Tibial nerve (tissue), 4 donors: ENCODE data around the gene PDE6D. TPM values are rescaled to one million over a fixed set of nuclear protein-coding genes. Genes with fewer than 3 reads are reported as not detected.

Experiments
- DNase-seq, 2 donors: peaks; one replicate each; pipeline ENCODE4 v3.0.0-alpha.2; 2019; ENCODE audit warnings: low spot score in 2 of 2
- H3K27ac ChIP-seq, 4 donors: fragments of 200-600 bp; sonication (generic) in 3 of 4; one replicate each; pipeline ENCODE4 v1.5.1; 2017 to 2019; ENCODE audit warnings: mild to moderate bottlenecking in 1 of 4
- H3K27me3 ChIP-seq, 2 donors: fragments of 200-600 bp; sonication (generic) in 1 of 2; one replicate each; pipeline versions ENCODE4 v1.5.1 to v1.6.0; 2017 to 2019
- H3K36me3 ChIP-seq, 3 donors: fragments of 200-600 bp; sonication (generic); one replicate each; pipeline ENCODE4 v1.5.1; 2018 to 2019
- H3K4me1 ChIP-seq, 4 donors: fragments of 200-600 bp; sonication (generic) in 3 of 4; one replicate each; pipeline ENCODE4 v1.5.1; 2017 to 2019
- H3K4me3 ChIP-seq, 4 donors: fragments of 200-600 bp; sonication (generic) in 3 of 4; one replicate each; pipeline ENCODE4 v1.5.1; 2017 to 2019; ENCODE audit warnings: mild to moderate bottlenecking in 1 of 4, moderate library complexity in 1 of 4
- H3K9me3 ChIP-seq, 4 donors: fragments of 200-600 bp; sonication (generic) in 3 of 4; one replicate each; pipeline ENCODE4 v1.5.1; 2017 to 2019
- CTCF ChIP-seq, 5 experiments: fragments of 200-600 bp in 3 of 5; fragments of 450-650 bp in 2 of 5; sonication (generic) in 3 of 5; IDR thresholded peaks; one replicate each; pipeline ENCODE4 v1.5.1; 2016 to 2019; ENCODE audit warnings: antibody characterized with exemption in 5 of 5, mild to moderate bottlenecking in 3 of 5, moderate library complexity in 2 of 5
- EP300 ChIP-seq, 2 donors: sonication (generic); formaldehyde crosslinking; IDR thresholded peaks; one replicate each; pipeline ENCODE4 v1.6.1; 2017; ENCODE audit warnings: antibody characterized with exemption in 2 of 2, mild to moderate bottlenecking in 1 of 2
- POLR2A ChIP-seq, 2 donors: fragments of 450-650 bp; IDR thresholded peaks; one replicate each; pipeline ENCODE4 v1.6.1; 2017; ENCODE audit warnings: antibody characterized with exemption in 2 of 2, mild to moderate bottlenecking in 2 of 2, moderate library complexity in 2 of 2
- WGBS, 2 donors: methylation state at CpG; one replicate each; pipeline ENCODE4 v1.1.5; 2018; 5-methylcytosine and 5-hydroxymethylcytosine counted together
- total RNA-seq, 4 donors: library from RNA; depleted of rRNA; stranded (reverse); fragments of >200 nt; gene quantifications; one replicate each; pipeline ENCODE4 v1.1.0, GENCODE V29; 2016

Gene PDE6D
- total RNA-seq, 4 donors from 2014 or later, result 18.6 to 30.8 (median 26.6) TPM

GRCh38 chr2:231691251-231691772 lies 89.8 kb downstream of the PDE6D start:
- H3K27ac ChIP-seq, result no peak overlapping the region
- peaks cover 0 to 28% (median 0%) of the 10 kb centered on the region in 4 donors for H3K4me1 ChIP-seq
- no peak for DNase-seq
- H3K27me3 ChIP-seq, result no peaks in the 10 kb centered on the region
- no peaks in the 10 kb centered on the region for H3K36me3 ChIP-seq
- 43 to 53% methylated on average over 9 of the region's 9 CpGs for WGBS, 2 donors
- H3K9me3 ChIP-seq, result no peaks in the 10 kb centered on the region
- TF ChIP-seq EP300 (IDR thresholded peaks at IDR 0.05) (no peak), CTCF (IDR thresholded peaks at IDR 0.05) (no peak)
- no peak overlapping the region for H3K4me3 ChIP-seq

GRCh38 chr2:231689124-231689893 lies 91.8 kb downstream of the PDE6D start:
- H3K27me3 ChIP-seq, result no peaks in the 10 kb centered on the region
- TF ChIP-seq EP300 (IDR thresholded peaks at IDR 0.05) (no peak), POLR2A (IDR thresholded peaks at IDR 0.05) (no peak), CTCF (IDR thresholded peaks at IDR 0.05) (no peak)
- no peaks in the 10 kb centered on the region for H3K36me3 ChIP-seq
- no peaks in the 10 kb centered on the region for H3K9me3 ChIP-seq
- peaks cover 0 to 18% (median 0%) of the 10 kb centered on the region in 4 donors for H3K4me1 ChIP-seq
- H3K4me3 ChIP-seq, result no peak overlapping the region
- 69 to 81% methylated on average over 12 to 15 of the region's 15 CpGs for WGBS, 2 donors
- no peak overlapping the region for H3K27ac ChIP-seq
- no peak for DNase-seq

GRCh38 chr2:231688719-231689118 lies 92.4 kb downstream of the PDE6D start:
- 74 to 80% methylated on average over 7 to 17 of the region's 17 CpGs for WGBS, 2 donors
- Histone ChIP-seq H3K9me3 (no peaks in the 10 kb centered on the region), H3K4me3 (no peak overlapping the region), H3K4me1 (peaks cover 0 to 18% (median 0%) of the 10 kb centered on the region in 4 donors), H3K27me3 (no peaks in the 10 kb centered on the region), H3K36me3 (no peaks in the 10 kb centered on the region), H3K27ac (no peak overlapping the region)
- TF ChIP-seq POLR2A (IDR thresholded peaks at IDR 0.05), result no peak
- no peak for TF ChIP-seq EP300 (IDR thresholded peaks at IDR 0.05)
- no peak for TF ChIP-seq CTCF (IDR thresholded peaks at IDR 0.05)
- DNase-seq, result no peak

- peaks cover 0 to 18% (median 0%) of the 10 kb centered on the region in 4 donors for H3K4me1 ChIP-seq
- H3K36me3 ChIP-seq, result no peaks in the 10 kb centered on the region
- 89 to 96% methylated on average over 4 of the region's 4 CpGs for WGBS, 2 donors
- H3K27ac ChIP-seq, result no peak overlapping the region
- no peak for DNase-seq
- H3K27me3 ChIP-seq, result no peaks in the 10 kb centered on the region
- no peak for TF ChIP-seq CTCF (IDR thresholded peaks at IDR 0.05)
- TF ChIP-seq EP300 (IDR thresholded peaks at IDR 0.05), result no peak
- TF ChIP-seq POLR2A (IDR thresholded peaks at IDR 0.05), result no peak
- no peaks in the 10 kb centered on the region for H3K9me3 ChIP-seq
- H3K4me3 ChIP-seq, result no peak overlapping the region
Observed at GRCh38 chr2:231687961-231688360, 93.1 kb downstream of the PDE6D start.

GRCh38 chr2:231687133-231687852 lies 93.8 kb downstream of the PDE6D start:
- Histone ChIP-seq H3K27ac (peak overlapping the region in 1 of 4 donors; percentile 3), H3K36me3 (no peaks in the 10 kb centered on the region), H3K4me3 (no peak overlapping the region), H3K27me3 (no peaks in the 10 kb centered on the region), H3K4me1 (peaks cover 0 to 24% (median 0%) of the 10 kb centered on the region in 4 donors), H3K9me3 (no peaks in the 10 kb centered on the region)
- TF ChIP-seq CTCF (IDR thresholded peaks at IDR 0.05) (peak; percentile 48 to 69 (median 56)), EP300 (IDR thresholded peaks at IDR 0.05) (no peak)
- WGBS, 2 donors, result 38 to 42% methylated on average over 11 to 14 of the region's 14 CpGs
- no peak for DNase-seq
